Duodenal mucosa (tissue), 2 donors: ENCODE results near the gene LRFN4.

ENCODE experiments used
- H3K27ac ChIP-seq: one replicate; pipeline ENCODE4 v1.7.0; 2013; ENCODE audit warnings: low read depth, low read length
- H3K27me3 ChIP-seq, 2 donors: one replicate each; pipeline ENCODE4 v1.7.0; 2013; ENCODE audit warnings: low read length in 2 of 2, control low read depth in 1 of 2; ENCODE audit not compliant: insufficient read depth in 2 of 2, control insufficient read depth in 1 of 2
- H3K36me3 ChIP-seq, 2 donors: one replicate each; pipeline ENCODE4 v1.7.0; 2013; ENCODE audit warnings: low read length in 2 of 2, control low read depth in 1 of 2; ENCODE audit not compliant: insufficient read depth in 2 of 2, control insufficient read depth in 1 of 2
- H3K4me1 ChIP-seq, 2 donors: one replicate each; pipeline ENCODE4 v1.7.0; 2013; ENCODE audit warnings: low read length in 2 of 2, control low read depth in 1 of 2; ENCODE audit not compliant: insufficient read depth in 2 of 2, control insufficient read depth in 1 of 2
- H3K4me3 ChIP-seq, 2 donors: one replicate each; pipeline ENCODE4 v1.7.0; 2013; ENCODE audit warnings: low read length in 2 of 2, low read depth in 1 of 2
- H3K9ac ChIP-seq, 2 donors: one replicate each; pipeline ENCODE4 v1.7.0; 2013; ENCODE audit warnings: low read length in 2 of 2, low read depth in 1 of 2
- H3K9me3 ChIP-seq, 2 donors: one replicate each; pipeline ENCODE4 v1.7.0; 2013; ENCODE audit warnings: low read length in 2 of 2, control low read depth in 1 of 2; ENCODE audit not compliant: control insufficient read depth in 1 of 2

LRFN4 gene

DNA sequence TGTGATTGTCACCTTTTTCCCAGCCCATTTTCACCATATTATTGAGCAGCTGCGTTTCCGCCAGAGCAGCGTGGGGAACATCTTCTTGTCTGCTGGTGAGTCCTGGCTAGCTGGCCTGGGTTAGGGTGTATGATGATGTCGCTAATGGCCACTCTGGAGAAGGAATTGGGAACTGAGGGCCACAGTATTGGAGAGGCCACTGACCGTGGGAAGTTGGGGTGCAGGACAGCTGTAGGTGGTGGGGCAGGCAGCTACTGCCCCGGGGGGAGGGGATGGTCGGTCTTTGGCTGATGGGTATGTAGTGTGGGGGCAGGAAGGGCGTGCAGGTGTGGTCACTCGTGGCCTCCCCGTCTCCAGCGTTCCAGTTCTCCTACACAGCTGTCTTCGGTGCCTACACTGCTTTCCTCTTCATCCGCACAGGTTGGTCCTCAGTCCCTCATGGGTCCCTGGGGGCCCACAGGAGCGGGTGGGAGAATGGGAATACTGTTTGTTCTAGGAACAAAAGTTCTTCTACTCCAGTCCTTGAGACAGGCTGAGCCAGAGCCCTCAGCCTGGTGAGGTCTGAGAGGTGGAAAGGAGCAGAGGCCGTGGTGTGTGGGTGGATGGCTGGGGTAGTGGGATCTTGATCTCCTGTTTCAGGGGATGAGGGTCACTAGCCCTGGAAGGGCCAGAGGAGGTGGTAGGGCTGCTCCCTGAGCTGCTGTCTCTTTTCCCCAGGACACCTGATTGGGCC, 11.6 kb upstream of the LRFN4 start:
- no peak overlapping the region for H3K27ac ChIP-seq
- peaks cover 11 to 35% of the 10 kb centered on the region in 2 donors for H3K36me3 ChIP-seq
- no peaks in the 10 kb centered on the region for H3K27me3 ChIP-seq

DNA sequence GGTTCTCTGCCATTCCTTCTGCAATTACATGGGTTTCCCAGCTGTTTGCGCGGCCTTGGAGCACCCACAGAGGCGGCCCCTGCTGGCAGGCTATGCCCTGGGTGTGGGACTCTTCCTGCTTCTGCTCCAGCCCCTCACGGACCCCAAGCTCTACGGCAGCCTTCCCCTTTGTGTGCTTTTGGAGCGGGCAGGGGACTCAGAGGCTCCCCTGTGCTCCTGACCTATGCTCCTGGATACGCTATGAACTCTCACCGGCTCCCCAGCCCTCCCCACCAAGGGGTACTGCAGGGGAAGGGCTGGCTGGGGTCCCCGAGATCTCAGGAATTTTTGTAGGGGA, 11.0 kb upstream of the LRFN4 start:
- H3K27ac ChIP-seq: no peak overlapping the region
- no peak overlapping the region for H3K4me3 ChIP-seq
- peaks cover 11 to 35% of the 10 kb centered on the region in 2 donors for H3K36me3 ChIP-seq
- peaks cover 23 to 24% of the 10 kb centered on the region in 2 donors for H3K4me1 ChIP-seq
- H3K9me3 ChIP-seq: no peaks in the 10 kb centered on the region
- H3K27me3 ChIP-seq: no peaks in the 10 kb centered on the region
- no peak overlapping the region for H3K9ac ChIP-seq

More for the DNA sequence above, 11.6 kb upstream of the LRFN4 start:
- Histone ChIP-seq H3K9me3 (no peaks in the 10 kb centered on the region), H3K4me1 (peaks cover 23 to 28% of the 10 kb centered on the region in 2 donors), H3K4me3 (no peak overlapping the region), H3K9ac (no peak overlapping the region)

DNA sequence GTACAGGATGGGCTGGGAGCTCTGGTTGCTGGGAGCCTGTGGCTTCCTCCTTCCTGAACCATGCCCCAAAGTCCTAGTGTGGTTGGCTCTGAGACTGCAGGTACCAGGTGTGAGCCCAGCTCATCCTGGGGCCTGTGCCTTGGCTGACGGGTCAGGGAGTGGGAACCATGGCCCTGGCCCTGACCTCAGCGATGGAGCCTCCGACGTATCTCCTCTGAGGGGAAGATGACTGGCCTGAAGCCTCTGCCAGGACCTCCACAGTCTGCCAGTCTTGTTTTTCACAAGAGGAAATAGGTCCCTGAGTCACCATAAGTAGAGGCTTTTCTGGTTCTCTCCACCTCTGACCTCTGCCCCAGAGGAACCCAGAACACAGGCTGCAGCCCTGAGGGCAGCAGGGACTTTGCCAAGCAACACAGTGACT, 10.2 kb upstream of the LRFN4 start:
- Histone ChIP-seq H3K4me1 (peaks cover 21% of the 10 kb centered on the region in 2 donors), H3K27ac (no peak overlapping the region), H3K9me3 (no peaks in the 10 kb centered on the region), H3K9ac (no peak overlapping the region), H3K4me3 (no peak overlapping the region), H3K36me3 (peaks cover 11 to 35% of the 10 kb centered on the region in 2 donors), H3K27me3 (no peaks in the 10 kb centered on the region)

DNA sequence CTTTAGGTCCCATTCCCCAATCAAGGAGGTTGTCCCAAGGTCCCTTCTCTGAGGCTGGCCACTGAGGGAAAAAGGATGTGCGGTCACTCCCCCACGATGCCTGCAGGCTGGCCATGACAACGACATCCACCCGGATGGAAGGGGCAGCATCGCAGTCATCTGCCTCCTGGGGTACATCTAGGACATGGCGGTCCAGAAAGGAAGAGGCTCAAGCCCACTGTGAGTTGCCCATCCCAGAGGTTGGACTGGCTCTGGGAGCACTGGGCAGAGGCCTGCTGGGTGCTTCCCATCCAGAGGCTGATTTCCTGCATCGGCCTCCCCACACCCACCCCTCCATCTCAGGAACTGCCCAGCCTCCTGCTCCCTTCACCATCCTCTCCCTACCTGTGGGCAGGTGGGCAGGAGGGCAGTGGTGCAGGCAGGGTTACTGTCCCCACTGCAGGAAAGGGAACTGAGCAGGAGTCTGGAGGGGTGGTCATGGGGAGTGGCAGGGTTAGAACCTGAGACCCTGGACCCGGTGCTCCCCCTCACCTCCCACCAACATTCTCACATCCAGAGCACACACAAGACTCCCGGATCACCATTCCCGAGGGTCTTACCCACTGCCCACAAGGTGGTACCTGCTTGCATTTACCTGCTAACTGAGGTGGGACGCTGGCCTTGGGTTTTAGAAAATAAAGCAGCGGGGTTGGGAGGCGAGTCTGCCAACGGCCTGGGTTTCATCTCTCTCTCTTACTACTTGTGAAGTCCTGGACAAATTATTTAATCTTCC, 9.2 kb upstream of the LRFN4 start:
- no peak overlapping the region for H3K27ac ChIP-seq
- peaks cover 11 to 35% of the 10 kb centered on the region in 2 donors for H3K36me3 ChIP-seq
- peaks cover 12 to 13% of the 10 kb centered on the region in 2 donors for H3K4me1 ChIP-seq
- H3K4me3 ChIP-seq: no peak overlapping the region
- H3K9ac ChIP-seq: no peak overlapping the region
- no peaks in the 10 kb centered on the region for H3K9me3 ChIP-seq
- no peaks in the 10 kb centered on the region for H3K27me3 ChIP-seq

- Histone ChIP-seq H3K27ac (no peak overlapping the region), H3K9me3 (no peaks in the 10 kb centered on the region), H3K4me1 (peaks cover 10% of the 10 kb centered on the region in 2 donors), H3K9ac (no peak overlapping the region), H3K4me3 (no peak overlapping the region), H3K36me3 (peaks cover 11 to 35% of the 10 kb centered on the region in 2 donors), H3K27me3 (no peaks in the 10 kb centered on the region)
Observed at GRCh38 chr11:66848671-66849500, 8.0 kb upstream of the LRFN4 start.

DNA sequence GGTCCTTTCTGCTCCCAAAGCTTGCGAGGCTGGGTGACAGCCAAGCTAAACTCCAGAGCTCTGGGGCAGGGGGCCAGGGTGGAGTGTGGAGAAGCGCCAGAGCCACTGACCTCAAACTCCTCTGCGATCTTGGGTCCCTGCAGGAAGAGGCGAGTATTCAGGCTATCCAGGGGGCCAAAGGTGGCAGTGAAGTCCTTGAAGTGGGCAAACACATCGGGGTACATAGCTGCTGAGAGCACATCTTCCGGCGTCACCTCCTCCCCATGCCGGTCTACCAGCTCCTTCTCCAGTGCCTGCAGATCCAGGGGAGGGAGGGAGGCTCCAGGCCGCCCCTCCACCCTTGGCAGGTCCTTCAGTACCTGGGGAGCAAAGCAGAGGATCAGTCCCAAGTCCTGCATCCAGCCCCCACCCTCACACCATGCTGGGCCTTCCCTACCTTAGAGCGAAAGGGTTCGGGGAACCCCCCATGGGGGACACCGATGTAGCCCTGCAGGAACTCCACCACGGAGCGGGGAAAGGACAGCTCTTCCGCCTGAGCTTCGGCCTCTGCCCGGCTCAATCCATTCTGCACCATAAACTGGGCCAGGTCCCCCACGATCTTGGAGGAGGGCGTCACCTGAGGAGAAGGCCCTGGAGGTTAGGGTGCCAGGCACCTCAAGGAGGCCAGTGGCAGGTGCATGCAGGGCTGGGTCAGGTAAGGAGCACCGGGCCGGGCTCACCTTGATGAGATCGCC, 7.2 kb upstream of the LRFN4 start:
- Histone ChIP-seq H3K4me1 (peaks cover 2% of the 10 kb centered on the region in 2 donors), H3K4me3 (no peak overlapping the region), H3K27ac (no peak overlapping the region), H3K27me3 (no peaks in the 10 kb centered on the region), H3K9me3 (no peaks in the 10 kb centered on the region), H3K9ac (no peak overlapping the region), H3K36me3 (peaks cover 11 to 35% of the 10 kb centered on the region in 2 donors)

GRCh38 chr11:66850235-66850587, 6.7 kb upstream of the LRFN4 start:
- no peak overlapping the region for H3K27ac ChIP-seq
- H3K4me3 ChIP-seq: no peak overlapping the region
- H3K36me3 ChIP-seq: peaks cover 7 to 30% of the 10 kb centered on the region in 2 donors
- H3K9ac ChIP-seq: no peak overlapping the region
- no peaks in the 10 kb centered on the region for H3K9me3 ChIP-seq
- peaks cover 0 to under 1% of the 10 kb centered on the region in 2 donors for H3K4me1 ChIP-seq
- no peaks in the 10 kb centered on the region for H3K27me3 ChIP-seq

GRCh38 chr11:66850588-66851238, 6.2 kb upstream of the LRFN4 start:
- no peaks in the 10 kb centered on the region for H3K27me3 ChIP-seq
- H3K36me3 ChIP-seq: peaks cover 2 to 25% of the 10 kb centered on the region in 2 donors
- H3K4me1 ChIP-seq: peaks cover 3 to 6% of the 10 kb centered on the region in 2 donors
- H3K27ac ChIP-seq: no peak overlapping the region
- no peak overlapping the region for H3K4me3 ChIP-seq
- no peaks in the 10 kb centered on the region for H3K9me3 ChIP-seq
- no peak overlapping the region for H3K9ac ChIP-seq

- peaks cover 0 to 22% of the 10 kb centered on the region in 2 donors for H3K36me3 ChIP-seq
- H3K9ac ChIP-seq: no peak overlapping the region
- peaks cover 5 to 9% of the 10 kb centered on the region in 2 donors for H3K4me1 ChIP-seq
- no peak overlapping the region for H3K4me3 ChIP-seq
- H3K9me3 ChIP-seq: no peaks in the 10 kb centered on the region
- H3K27me3 ChIP-seq: no peaks in the 10 kb centered on the region
- no peak overlapping the region for H3K27ac ChIP-seq
Observed at GRCh38 chr11:66851239-66851596, 5.6 kb upstream of the LRFN4 start.
